ENCODE measurements around the gene ZMYND11.

- TF ChIP-seq EZH2 (IDR thresholded peaks at IDR 0.05) (no peak), POLR2AphosphoS5 (IDR thresholded peaks at IDR 0.05; ENCODE audit: borderline replicate concordance, low read depth, low read length) (no peak), FOXP2 (optimal IDR thresholded peaks at IDR 0.05; ENCODE audit: control extremely low read depth, extremely low read length, insufficient read depth) (no peak)
Measured at GRCh38 chr10:226018-226417, 90.8 kb downstream of the ZMYND11 start.
